ENCODE results near the gene ERMN. TPM values are rescaled to one million over a fixed set of nuclear protein-coding genes. Genes with fewer than 3 reads are reported as not detected.

Gene ERMN
- total RNA-seq, 1 experiment from 2014 or later, result not detected

GRCh38 chr2:157336137-157337010, 10.8 kb upstream of the ERMN start:
- H3K36me3 ChIP-seq, result no peaks in the 10 kb centered on the region
- H3K4me3 ChIP-seq, result no peak overlapping the region
- H3K27me3 ChIP-seq, result no peaks in the 10 kb centered on the region
- no peak for DNase-seq
- H3K9me3 ChIP-seq, result no peaks in the 10 kb centered on the region; the same call in 1 of the 2 replicates

GRCh38 chr2:157334797-157335196, 9.2 kb upstream of the ERMN start:
- H3K9me3 ChIP-seq, result no peaks in the 10 kb centered on the region; the same call in 1 of the 2 replicates
- no peak for DNase-seq

DNA sequence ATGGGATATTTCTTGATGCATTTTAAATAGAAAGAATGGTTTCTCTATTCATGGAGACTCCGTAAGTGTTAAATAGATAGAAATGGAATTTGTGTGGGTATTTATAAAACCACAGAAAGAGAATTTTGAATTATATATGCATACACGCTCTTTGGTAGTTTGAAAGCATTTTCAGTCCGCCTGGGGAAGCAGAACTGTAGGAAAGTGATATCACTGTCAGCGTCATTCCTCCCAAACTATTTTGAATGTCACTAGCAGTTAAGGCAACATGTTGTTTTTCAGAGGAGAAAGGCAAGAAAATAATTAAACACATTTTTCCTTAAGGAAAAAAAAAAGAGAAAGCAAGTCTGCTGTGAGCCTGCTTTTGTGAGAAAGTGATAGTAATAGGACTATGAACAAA, 8.7 kb upstream of the ERMN start:
- H3K4me3 ChIP-seq, result no peak overlapping the region
- no peaks in the 10 kb centered on the region for H3K36me3 ChIP-seq
- DNase-seq, result no peak
- H3K9me3 ChIP-seq, result no peaks in the 10 kb centered on the region
- H3K27me3 ChIP-seq, result no peaks in the 10 kb centered on the region

More at GRCh38 chr2:157334797-157335196, 9.2 kb upstream of the ERMN start:
- Histone ChIP-seq H3K27me3 (no peaks in the 10 kb centered on the region), H3K4me3 (no peak overlapping the region), H3K36me3 (no peaks in the 10 kb centered on the region)

DNA sequence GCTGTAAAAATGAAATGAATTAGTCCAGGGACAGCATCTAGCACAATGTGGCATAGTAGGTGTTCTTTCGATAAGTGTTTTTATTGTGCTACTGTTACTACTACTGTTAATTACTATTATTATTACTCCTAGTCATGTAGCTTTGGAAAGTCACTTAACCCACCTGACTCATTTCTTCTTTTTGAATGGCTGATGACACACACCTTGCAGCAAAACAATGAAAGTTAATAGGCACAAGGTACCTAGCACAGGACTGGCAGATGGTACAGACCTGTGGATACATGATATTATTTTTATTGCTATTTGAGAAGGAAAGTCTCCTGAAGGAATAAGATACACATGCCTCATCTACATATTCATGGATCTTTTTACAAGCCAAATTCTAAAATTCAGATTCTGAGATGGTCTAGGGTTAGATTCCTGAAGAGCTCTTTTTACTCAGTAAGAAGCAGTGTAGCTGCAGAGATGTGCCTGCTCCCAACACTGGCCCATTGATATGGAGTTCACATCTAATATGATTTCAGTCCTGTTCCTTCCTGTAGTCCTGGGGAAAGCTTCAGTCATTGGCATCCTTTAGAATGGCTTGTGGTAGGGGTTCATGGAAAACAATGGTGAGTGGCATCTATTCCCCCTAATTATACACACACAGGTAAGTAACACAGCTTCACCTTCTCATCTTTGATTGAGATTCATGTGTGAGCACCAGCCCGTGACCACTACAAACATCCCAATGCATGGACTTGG, 7.9 kb upstream of the ERMN start:
- H3K27me3 ChIP-seq, result no peaks in the 10 kb centered on the region
- H3K9me3 ChIP-seq, result no peaks in the 10 kb centered on the region
- DNase-seq, result no peak
- H3K4me3 ChIP-seq, result no peak overlapping the region
- H3K36me3 ChIP-seq, result no peaks in the 10 kb centered on the region

DNA sequence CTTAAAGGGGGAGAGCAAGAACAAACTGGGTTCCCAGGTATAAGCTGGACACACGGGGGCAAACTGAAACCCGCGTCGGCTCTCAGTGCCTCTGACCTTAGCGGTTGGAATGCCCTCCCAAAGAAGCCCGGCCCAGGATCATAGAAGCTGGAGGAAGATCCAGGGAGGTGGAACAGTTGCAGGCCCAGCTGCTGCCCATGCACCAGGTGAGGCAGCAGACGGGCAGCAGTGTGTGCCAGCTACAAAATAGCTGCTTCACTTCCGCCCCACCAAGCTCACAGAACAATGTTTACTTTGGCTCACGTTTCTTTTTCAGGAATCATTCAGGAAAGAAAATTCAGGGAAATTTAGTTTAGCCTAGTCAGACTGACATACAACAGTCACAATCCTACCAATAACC, 3.9 kb upstream of the ERMN start:
- Histone ChIP-seq H3K27me3 (no peaks in the 10 kb centered on the region), H3K36me3 (no peaks in the 10 kb centered on the region), H3K9me3 (no peaks in the 10 kb centered on the region), H3K4me3 (no peak overlapping the region)
- no peak for DNase-seq

DNA sequence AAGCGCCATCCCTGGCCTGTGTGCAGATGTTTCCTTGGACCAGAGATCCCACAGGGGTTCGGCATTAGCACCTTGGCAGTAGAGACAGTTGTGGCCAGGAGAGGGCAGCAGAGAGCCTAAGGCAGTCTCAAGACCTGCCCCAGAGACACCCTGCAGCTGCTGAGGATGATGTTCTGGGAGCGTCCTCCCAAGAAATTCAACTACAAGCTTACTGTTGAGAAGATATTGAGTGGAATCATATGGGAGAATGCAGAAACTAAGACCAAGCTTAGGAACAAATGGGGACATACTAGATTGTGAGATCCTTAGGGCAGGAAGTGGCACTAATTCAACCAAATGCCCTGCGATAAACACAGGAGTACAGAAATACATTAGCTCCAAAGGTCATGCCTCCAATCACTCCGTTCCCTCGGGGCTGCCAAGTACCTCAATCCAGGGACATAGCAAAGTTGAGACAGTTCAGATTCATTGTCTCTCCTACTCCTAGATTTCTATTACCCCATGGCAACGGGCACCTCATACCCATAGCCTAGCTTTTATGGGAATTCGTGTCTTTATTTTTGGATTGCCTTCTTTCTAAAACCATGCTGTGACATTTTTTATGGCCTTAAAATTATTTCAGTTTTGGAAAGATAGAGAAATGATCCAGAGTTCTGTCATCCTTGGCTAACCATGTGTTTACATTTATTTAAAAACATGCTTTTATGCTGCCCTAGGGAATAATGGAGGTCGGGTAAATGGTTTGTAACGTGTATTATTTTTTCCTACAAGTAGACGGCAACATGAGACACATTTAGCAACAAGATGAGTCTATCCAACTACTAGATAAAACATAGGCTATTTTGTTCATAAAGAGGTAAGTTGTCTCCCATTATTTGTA, 2.2 kb upstream of the ERMN start:
- H3K27me3 ChIP-seq, result no peaks in the 10 kb centered on the region
- DNase-seq, result peak; percentile 66
- H3K9me3 ChIP-seq, result no peaks in the 10 kb centered on the region
- no peaks in the 10 kb centered on the region for H3K36me3 ChIP-seq
- H3K4me3 ChIP-seq, result no peak overlapping the region

DNA sequence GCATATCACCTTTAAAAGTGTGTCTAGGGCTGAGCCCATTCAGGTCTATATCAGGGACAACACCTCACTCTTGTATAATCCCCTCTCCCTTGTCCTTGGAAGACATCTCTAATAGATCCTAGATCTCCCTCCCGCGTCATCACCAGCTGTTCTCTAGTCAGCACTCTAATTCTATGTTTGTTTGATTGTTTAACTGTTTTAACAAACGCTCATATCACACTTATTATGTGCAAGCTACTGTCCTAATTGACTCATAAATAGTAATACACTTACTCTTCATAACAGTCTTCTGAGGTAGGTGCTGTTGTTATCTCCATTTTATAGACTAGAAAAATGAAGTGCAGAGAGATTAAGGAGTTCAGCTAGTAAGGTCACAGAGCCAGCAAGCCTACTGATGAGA, 1.6 kb upstream of the ERMN start:
- no peak overlapping the region for H3K4me3 ChIP-seq
- DNase-seq, result no peak
- no peaks in the 10 kb centered on the region for H3K36me3 ChIP-seq
- no peaks in the 10 kb centered on the region for H3K9me3 ChIP-seq
- H3K27me3 ChIP-seq, result no peaks in the 10 kb centered on the region

GRCh38 chr2:157326698-157327097, 1.1 kb upstream of the ERMN start:
- no peak overlapping the region for H3K4me3 ChIP-seq
- H3K9me3 ChIP-seq, result no peaks in the 10 kb centered on the region
- no peaks in the 10 kb centered on the region for H3K36me3 ChIP-seq
- no peak for DNase-seq
- H3K27me3 ChIP-seq, result no peaks in the 10 kb centered on the region

- Histone ChIP-seq H3K4me3 (no peak overlapping the region), H3K36me3 (no peaks in the 10 kb centered on the region), H3K27me3 (no peaks in the 10 kb centered on the region), H3K9me3 (no peaks in the 10 kb centered on the region)
- no peak for DNase-seq
Observed at GRCh38 chr2:157324331-157324843, 1.2 kb downstream of the ERMN start.

- H3K36me3 ChIP-seq, result no peaks in the 10 kb centered on the region
- no peaks in the 10 kb centered on the region for H3K27me3 ChIP-seq
- no peak for DNase-seq
- H3K4me3 ChIP-seq, result no peak overlapping the region
- no peaks in the 10 kb centered on the region for H3K9me3 ChIP-seq
Observed at GRCh38 chr2:157322432-157322831, 3.2 kb downstream of the ERMN start.

DNA sequence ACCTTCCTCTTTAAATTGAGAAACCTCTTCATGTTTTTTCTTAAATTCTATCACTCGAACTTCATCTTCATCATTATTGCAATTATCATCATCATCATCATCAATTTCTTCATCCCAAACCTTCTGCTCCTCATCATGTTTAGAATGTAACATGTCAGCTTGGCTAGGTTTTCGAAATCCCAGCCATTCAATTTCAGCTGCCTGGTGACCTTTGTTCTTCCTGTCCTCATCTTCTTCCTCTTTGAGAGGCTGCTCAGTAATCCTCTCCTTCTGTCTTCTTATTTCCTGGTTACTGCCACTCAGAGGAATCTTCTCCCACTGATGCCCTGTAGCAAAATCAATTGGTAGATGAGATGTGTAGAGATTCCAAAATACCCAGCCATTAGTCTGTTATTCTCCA, 4.2 kb downstream of the ERMN start:
- Histone ChIP-seq H3K4me3 (no peak overlapping the region), H3K9me3 (no peaks in the 10 kb centered on the region), H3K27me3 (no peaks in the 10 kb centered on the region), H3K36me3 (no peaks in the 10 kb centered on the region)
- no peak for DNase-seq

GRCh38 chr2:157320409-157320808, 5.2 kb downstream of the ERMN start:
- no peak for DNase-seq
- no peak overlapping the region for H3K4me3 ChIP-seq
- no peaks in the 10 kb centered on the region for H3K9me3 ChIP-seq
- H3K27me3 ChIP-seq, result no peaks in the 10 kb centered on the region
- no peaks in the 10 kb centered on the region for H3K36me3 ChIP-seq

GRCh38 chr2:157319795-157320194, 5.8 kb downstream of the ERMN start:
- Histone ChIP-seq H3K9me3 (no peaks in the 10 kb centered on the region), H3K36me3 (no peaks in the 10 kb centered on the region), H3K4me3 (no peak overlapping the region), H3K27me3 (no peaks in the 10 kb centered on the region)
- no peak for DNase-seq

- DNase-seq, result no peak
- Histone ChIP-seq H3K9me3 (no peaks in the 10 kb centered on the region), H3K27me3 (no peaks in the 10 kb centered on the region), H3K36me3 (no peaks in the 10 kb centered on the region), H3K4me3 (no peak overlapping the region)
Observed at GRCh38 chr2:157318884-157319283, 6.7 kb downstream of the ERMN start.

GRCh38 chr2:157315901-157316300, 9.7 kb downstream of the ERMN start:
- H3K9me3 ChIP-seq, result no peaks in the 10 kb centered on the region; the same call in 1 of the 2 replicates
- no peak overlapping the region for H3K4me3 ChIP-seq
- no peaks in the 10 kb centered on the region; the same call in 1 of the 2 replicates for H3K36me3 ChIP-seq
- H3K27me3 ChIP-seq, result no peaks in the 10 kb centered on the region
- DNase-seq, result no peak

GRCh38 chr2:157312866-157313486, 12.6 kb downstream of the ERMN start:
- Histone ChIP-seq H3K36me3 (no peaks in the 10 kb centered on the region; the same call in 1 of the 2 replicates), H3K4me3 (no peak overlapping the region), H3K9me3 (no peaks in the 10 kb centered on the region; the same call in 1 of the 2 replicates), H3K27me3 (no peaks in the 10 kb centered on the region)
- DNase-seq, result no peak

All from MG63 (cell line).